AG20443 (cell line): ENCODE results near the gene RDH11.

ENCODE experiments used
- DNase-seq: peaks from one replicate; pipeline ENCODE4 v3.0.0; 2012; ENCODE audit warnings: low spot score, mixed read lengths

The RDH11 gene

GRCh38 chr14:67645414-67645813, 50.1 kb downstream of the RDH11 start:
- DNase-seq = no peak

DNA sequence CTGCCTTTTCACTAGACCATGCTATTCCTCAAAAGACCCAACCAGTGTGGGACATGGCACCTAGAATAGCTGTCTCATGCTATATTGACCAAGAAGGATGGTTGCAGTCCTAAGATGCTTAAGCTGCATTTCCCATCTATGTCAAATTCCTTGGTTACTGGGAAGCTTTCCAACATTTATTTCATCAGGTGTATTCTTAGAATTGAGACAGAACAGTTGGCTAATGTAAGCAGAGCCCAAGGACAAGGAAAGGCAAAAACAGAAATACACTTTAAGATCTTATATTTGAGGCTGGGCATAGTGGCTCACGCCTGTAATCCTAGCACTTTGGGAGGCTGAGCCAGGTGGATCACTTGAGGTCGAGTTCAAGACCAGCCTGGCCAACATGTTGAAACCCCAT, 51.1 kb downstream of the RDH11 start:
- no peak for DNase-seq

- no peak for DNase-seq
Measured at GRCh38 chr14:67643713-67644112, 51.9 kb downstream of the RDH11 start.

DNA sequence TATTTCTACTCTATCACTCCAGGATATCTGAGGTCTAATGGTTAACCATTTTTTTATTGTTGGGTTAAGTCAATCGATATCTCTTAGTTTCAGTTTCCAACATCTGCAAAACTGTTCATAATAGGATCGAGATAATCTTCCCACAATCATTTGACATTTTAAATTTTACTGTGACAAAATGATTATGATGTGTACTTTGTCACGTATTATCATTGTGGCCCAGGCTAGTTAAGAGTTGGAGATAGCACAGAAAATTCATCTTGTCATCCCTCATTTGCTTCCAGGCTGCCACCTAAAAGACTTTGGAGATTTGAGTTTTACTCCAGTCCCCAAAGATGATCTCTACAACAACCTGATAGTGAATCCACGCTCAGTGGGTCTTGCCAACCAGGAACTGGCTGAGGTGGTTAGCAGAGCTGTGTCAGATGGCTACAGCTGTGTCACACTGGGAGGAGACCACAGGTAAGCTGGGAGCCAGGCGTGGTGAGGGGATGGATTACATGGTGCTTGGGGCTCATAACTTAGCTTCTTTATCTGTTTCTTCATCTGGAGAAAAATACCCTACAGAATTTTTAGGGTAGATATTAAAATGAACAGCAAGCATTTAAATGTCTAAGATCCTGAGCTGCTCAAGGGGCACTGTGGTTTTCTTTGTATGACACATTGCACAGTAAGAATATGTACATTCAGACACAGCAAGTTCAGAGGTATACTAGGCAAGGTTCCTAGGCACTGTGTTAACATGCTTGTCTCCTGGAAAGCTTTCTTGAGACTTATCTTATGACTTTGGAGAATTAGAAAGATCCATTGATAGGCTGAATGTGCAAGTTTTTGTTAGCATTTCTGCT, 53.4 kb downstream of the RDH11 start:
- no peak for DNase-seq

- DNase-seq = no peak
Measured at GRCh38 chr14:67641480-67641879, 54.1 kb downstream of the RDH11 start.

- no peak for DNase-seq
Measured at GRCh38 chr14:67638642-67639041, 56.9 kb downstream of the RDH11 start.

DNA sequence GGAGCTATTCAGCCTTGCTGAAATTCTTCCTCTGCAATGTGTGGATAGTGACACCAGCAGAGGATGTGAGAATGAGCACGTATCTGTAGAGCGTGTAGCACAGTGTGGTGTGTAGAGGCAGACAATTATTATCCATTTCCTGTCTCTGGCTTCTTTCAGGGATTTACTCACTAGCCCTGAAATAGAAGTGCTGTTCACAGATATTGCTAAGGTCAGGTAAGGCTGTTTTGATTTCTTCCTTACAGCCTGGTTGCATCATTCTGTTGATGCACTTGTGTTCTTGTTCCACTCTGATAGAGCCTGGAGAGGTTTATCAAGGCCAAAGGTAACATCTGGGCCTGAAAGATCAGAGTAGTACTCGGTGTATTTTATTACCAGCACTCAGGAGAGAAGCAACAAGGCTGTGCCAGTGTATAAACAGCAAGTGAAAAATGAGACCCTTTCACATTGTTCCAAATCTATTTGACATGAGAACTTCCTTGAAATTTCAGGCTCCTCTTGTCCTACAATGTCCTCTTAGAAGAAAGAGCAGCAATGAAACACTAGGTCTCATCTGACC, 59.1 kb downstream of the RDH11 start:
- DNase-seq = no peak

DNA sequence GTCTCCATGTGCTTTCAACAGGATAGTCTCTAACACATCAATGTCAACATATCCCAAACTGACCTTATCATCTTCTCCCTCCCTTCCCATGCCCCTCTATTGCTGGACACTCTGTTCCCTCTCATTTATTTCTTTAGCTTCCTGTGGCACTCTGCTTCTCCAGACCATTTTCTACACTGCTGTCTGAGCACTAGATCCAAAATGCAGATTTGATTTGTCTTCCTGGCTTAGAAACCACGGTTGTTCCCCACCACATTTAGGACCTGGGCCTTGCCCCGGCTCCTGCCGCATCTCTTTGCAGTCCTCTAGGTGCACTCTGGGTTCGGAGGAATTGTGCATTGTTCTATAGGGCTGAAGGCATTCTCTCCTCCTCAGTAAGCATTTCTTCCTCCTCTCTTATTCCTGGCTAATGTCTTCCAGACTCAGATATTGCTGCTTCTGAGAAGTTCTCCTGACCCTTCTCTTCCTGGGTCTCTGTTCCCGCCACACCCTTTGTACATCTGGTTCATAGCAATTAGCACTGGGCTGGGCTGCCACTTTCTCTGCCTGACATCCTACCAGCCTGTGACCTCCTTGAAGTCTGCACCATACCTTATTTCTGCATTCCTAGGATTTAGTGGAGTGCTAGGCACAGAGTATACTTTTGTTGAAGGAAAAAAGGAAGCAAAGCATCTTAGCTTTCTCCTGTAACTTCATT, 62.0 kb downstream of the RDH11 start:
- DNase-seq = no peak

GRCh38 chr14:67630938-67631337, 64.6 kb downstream of the RDH11 start:
- no peak for DNase-seq

GRCh38 chr14:67630186-67630585, 65.4 kb downstream of the RDH11 start:
- DNase-seq = no peak

DNA sequence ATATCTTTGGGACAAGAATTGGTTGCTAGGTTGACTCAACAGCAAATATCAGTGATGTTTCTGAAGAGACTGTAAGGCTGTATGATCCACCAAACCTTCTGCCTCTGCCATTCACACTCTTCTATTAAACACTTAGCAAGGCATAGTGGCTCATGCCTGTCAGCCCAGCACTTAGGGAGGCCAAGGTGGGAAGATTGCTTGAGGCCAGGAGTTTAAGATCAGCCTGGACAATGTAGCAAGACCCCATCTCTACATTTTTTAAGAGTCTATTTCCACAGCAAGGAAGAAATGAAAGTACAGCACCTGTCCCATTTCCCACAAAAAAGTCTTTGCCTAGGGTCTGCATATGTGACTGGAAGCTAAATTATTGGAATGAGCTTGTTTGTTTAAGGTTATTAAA, 68.0 kb downstream of the RDH11 start:
- DNase-seq = no peak
